Muscle of arm (tissue), 12 donors: ENCODE results near the gene ARHGEF28. TPM values are rescaled to one million over a fixed set of nuclear protein-coding genes. Genes with fewer than 3 reads are reported as not detected.

Source experiments
- DNase-seq: peaks from one replicate; pipeline ENCODE4 v3.0.0-alpha.2; 2013
- polyA plus RNA-seq, 12 donors: library from polyadenylated mRNA; unstranded; fragments of 120-200 nt; gene quantifications; one replicate each; pipeline ENCODE4 v1.2.1, GENCODE V29; 2013; ENCODE audit not compliant: insufficient read length in 12 of 12

ARHGEF28 gene
- polyA plus RNA-seq, 12 donors = 2.0 to 13.4 (median 4.1) TPM; not detected in 1

- DNase-seq = no peak
These were observed 190.8 kb downstream of the ARHGEF28 start for GRCh38 chr5:73816656-73817420.

GRCh38 chr5:73818357-73818756 lies 192.4 kb downstream of the ARHGEF28 start:
- no peak for DNase-seq

- DNase-seq = no peak
These were observed 194.3 kb downstream of the ARHGEF28 start for GRCh38 chr5:73820326-73820725.

- DNase-seq = no peak
These were observed 195.0 kb downstream of the ARHGEF28 start for GRCh38 chr5:73821003-73821402.

GRCh38 chr5:73822278-73822988 lies 196.4 kb downstream of the ARHGEF28 start:
- no peak for DNase-seq

GRCh38 chr5:73822989-73823339 lies 197.0 kb downstream of the ARHGEF28 start:
- no peak for DNase-seq

- DNase-seq = no peak
These were observed 197.5 kb downstream of the ARHGEF28 start for GRCh38 chr5:73823508-73823925.

GRCh38 chr5:73825199-73825598 lies 199.2 kb downstream of the ARHGEF28 start:
- no peak for DNase-seq

- DNase-seq = no peak
These were observed 199.7 kb downstream of the ARHGEF28 start for GRCh38 chr5:73825736-73826135.

GRCh38 chr5:73826301-73827105 lies 200.5 kb downstream of the ARHGEF28 start:
- DNase-seq = no peak

- DNase-seq = no peak
These were observed 201.1 kb downstream of the ARHGEF28 start for GRCh38 chr5:73827106-73827450.

- no peak for DNase-seq
These were observed 202.5 kb downstream of the ARHGEF28 start for GRCh38 chr5:73828465-73828864.

GRCh38 chr5:73830646-73831045 lies 204.7 kb downstream of the ARHGEF28 start:
- DNase-seq = no peak

GRCh38 chr5:73831066-73831465 lies 205.1 kb downstream of the ARHGEF28 start:
- no peak for DNase-seq

GRCh38 chr5:73834693-73835092 lies 208.7 kb downstream of the ARHGEF28 start:
- no peak for DNase-seq

GRCh38 chr5:73835726-73836125 lies 209.7 kb downstream of the ARHGEF28 start:
- no peak for DNase-seq

- DNase-seq = no peak
These were observed 210.6 kb downstream of the ARHGEF28 start for GRCh38 chr5:73836607-73837006.

GRCh38 chr5:73838901-73839300 lies 212.9 kb downstream of the ARHGEF28 start:
- DNase-seq = no peak

- DNase-seq = no peak
These were observed 215.6 kb downstream of the ARHGEF28 start for GRCh38 chr5:73841641-73842040.

- DNase-seq = no peak
These were observed 218.2 kb downstream of the ARHGEF28 start for GRCh38 chr5:73844165-73844564.

- DNase-seq = no peak
These were observed 225.6 kb downstream of the ARHGEF28 start for GRCh38 chr5:73851471-73852181.

- no peak for DNase-seq
These were observed 227.1 kb downstream of the ARHGEF28 start for GRCh38 chr5:73853091-73853490.
